ENCODE data around the gene SND1. TPM values are rescaled to one million over a fixed set of nuclear protein-coding genes. Genes with fewer than 3 reads are reported as not detected.

SND1 gene
- total RNA-seq, 4 donors from 2014 or later, result 70.8 to 141 (median 85.7) TPM

DNA sequence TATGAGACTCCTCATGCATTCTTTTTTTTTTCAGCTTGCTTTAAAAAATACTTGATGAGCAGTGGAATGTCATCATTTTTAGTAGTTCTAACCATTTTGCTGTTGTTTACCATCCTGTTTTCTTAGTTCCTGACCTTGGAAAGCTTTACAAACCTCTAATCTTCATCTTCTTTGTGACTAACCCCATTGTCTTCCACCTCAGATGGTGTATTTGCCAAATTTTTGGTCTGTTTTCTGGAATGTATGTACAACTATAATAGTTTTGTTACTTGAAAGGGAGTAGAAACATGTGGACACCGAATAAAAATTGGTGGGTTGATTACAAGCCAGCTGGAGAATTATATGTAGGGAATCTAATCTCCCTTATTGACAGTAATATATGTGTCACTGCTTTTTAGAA lies 172.7 kb downstream of the SND1 start:
- no peaks in the 10 kb centered on the region for H3K27me3 ChIP-seq

DNA sequence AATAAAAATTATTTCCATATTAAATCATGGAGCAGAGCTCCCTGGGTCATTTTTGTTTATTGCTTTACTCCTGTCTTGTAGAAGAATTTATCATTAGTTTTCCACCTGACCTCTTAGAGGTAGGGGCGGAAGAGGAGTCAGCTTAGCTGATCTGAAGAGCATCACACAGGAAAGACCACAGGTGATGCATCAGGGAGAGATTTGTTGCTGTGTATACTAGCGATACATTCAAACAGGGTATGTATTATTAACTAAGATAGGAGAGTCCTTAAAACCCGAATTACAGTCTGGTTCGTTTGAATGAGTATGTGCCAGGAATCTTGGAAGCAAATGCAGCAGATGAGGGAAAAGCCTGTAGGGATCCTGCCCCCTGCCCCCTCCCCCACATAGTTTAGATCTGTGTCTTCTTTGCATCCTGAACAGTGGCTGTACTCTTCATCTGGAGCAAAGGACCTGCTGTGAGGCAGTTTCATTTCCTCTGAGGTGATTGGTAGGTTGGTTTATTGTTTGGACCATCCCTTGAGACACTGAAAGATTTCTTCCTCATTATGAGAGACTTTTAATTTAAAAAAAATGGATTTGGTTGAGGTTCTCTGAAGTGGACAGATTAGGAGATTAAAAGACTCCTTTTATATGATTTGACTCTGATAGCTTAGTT lies 177.0 kb downstream of the SND1 start:
- Histone ChIP-seq H3K27ac (no peak overlapping the region), H3K4me1 (peaks cover 0 to 5% (median 0%) of the 10 kb centered on the region in 4 donors), H3K36me3 (no peaks in the 10 kb centered on the region), H3K9me3 (no peaks in the 10 kb centered on the region), H3K27me3 (no peaks in the 10 kb centered on the region), H3K4me3 (no peak overlapping the region)
- WGBS, 2 donors, result 72 to 74% methylated on average over 4 of the region's 4 CpGs
- TF ChIP-seq POLR2A (IDR thresholded peaks at IDR 0.05) (no peak), EP300 (IDR thresholded peaks at IDR 0.05) (no peak)
- TF ChIP-seq, protein P1, sequence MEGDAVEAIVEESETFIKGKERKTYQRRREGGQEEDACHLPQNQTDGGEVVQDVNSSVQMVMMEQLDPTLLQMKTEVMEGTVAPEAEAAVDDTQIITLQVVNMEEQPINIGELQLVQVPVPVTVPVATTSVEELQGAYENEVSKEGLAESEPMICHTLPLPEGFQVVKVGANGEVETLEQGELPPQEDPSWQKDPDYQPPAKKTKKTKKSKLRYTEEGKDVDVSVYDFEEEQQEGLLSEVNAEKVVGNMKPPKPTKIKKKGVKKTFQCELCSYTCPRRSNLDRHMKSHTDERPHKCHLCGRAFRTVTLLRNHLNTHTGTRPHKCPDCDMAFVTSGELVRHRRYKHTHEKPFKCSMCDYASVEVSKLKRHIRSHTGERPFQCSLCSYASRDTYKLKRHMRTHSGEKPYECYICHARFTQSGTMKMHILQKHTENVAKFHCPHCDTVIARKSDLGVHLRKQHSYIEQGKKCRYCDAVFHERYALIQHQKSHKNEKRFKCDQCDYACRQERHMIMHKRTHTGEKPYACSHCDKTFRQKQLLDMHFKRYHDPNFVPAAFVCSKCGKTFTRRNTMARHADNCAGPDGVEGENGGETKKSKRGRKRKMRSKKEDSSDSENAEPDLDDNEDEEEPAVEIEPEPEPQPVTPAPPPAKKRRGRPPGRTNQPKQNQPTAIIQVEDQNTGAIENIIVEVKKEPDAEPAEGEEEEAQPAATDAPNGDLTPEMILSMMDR (IDR thresholded peaks at IDR 0.05), result no peak
- no peak for DNase-seq (ENCODE audit: low spot score in 2 of 2)

More for the DNA sequence above, 172.7 kb downstream of the SND1 start:
- Histone ChIP-seq H3K36me3 (no peaks in the 10 kb centered on the region), H3K27ac (no peak overlapping the region), H3K4me1 (peaks cover 0 to 19% (median 2%) of the 10 kb centered on the region in 4 donors), H3K9me3 (no peaks in the 10 kb centered on the region), H3K4me3 (no peak overlapping the region)
- TF ChIP-seq POLR2A (IDR thresholded peaks at IDR 0.05) (no peak), EP300 (IDR thresholded peaks at IDR 0.05) (no peak)
- TF ChIP-seq, protein P1 (IDR thresholded peaks at IDR 0.05), result no peak
- WGBS, 2 donors, result 16 to 29% methylated on average over 1 of the region's 1 CpG
- DNase-seq (ENCODE audit: low spot score in 2 of 2), result no peak

- Histone ChIP-seq H3K4me3 (no peak overlapping the region), H3K4me1 (no peaks in the 10 kb centered on the region), H3K9me3 (no peaks in the 10 kb centered on the region), H3K36me3 (no peaks in the 10 kb centered on the region), H3K27me3 (no peaks in the 10 kb centered on the region), H3K27ac (no peak overlapping the region)
- WGBS, 2 donors, result 69% methylated on average over 5 of the region's 5 CpGs
- DNase-seq (ENCODE audit: low spot score in 2 of 2), result no peak
- no peak for TF ChIP-seq EP300 (IDR thresholded peaks at IDR 0.05)
- TF ChIP-seq, protein P1 (IDR thresholded peaks at IDR 0.05), result no peak
- TF ChIP-seq POLR2A (IDR thresholded peaks at IDR 0.05), result no peak
These were observed 179.6 kb downstream of the SND1 start for GRCh38 chr7:127831318-127832219.

DNA sequence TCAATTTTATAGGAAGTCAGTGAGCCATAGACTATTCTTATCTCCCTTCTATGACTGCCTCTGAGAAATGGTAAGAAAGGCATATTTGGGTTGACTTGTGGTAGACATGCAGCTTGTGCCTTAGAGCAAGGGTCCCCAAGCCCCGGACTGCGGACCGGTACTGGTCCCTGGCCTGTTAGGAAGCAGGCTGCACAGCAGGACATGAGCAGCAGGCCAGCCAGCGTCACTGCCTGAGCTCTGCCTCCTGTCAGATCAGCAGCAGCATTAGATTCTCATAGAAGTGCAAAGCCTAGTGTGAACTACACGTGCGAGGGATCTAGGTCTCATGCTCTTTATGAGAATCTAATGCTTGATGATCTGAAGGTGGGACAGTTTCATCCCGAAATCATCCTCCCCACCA lies 180.6 kb downstream of the SND1 start:
- H3K9me3 ChIP-seq, result peaks cover 0 to 7% (median 0%) of the 10 kb centered on the region in 4 donors
- no peak overlapping the region for H3K4me3 ChIP-seq
- WGBS, 2 donors, result 90 to 100% methylated on average over 7 of the region's 7 CpGs
- no peak for DNase-seq (ENCODE audit: low spot score in 2 of 2)
- no peaks in the 10 kb centered on the region for H3K4me1 ChIP-seq
- TF ChIP-seq, protein P1 (IDR thresholded peaks at IDR 0.05), result no peak
- TF ChIP-seq POLR2A (IDR thresholded peaks at IDR 0.05) (no peak), EP300 (IDR thresholded peaks at IDR 0.05) (no peak)
- H3K27me3 ChIP-seq, result no peaks in the 10 kb centered on the region
- no peaks in the 10 kb centered on the region for H3K36me3 ChIP-seq
- H3K27ac ChIP-seq, result no peak overlapping the region

DNA sequence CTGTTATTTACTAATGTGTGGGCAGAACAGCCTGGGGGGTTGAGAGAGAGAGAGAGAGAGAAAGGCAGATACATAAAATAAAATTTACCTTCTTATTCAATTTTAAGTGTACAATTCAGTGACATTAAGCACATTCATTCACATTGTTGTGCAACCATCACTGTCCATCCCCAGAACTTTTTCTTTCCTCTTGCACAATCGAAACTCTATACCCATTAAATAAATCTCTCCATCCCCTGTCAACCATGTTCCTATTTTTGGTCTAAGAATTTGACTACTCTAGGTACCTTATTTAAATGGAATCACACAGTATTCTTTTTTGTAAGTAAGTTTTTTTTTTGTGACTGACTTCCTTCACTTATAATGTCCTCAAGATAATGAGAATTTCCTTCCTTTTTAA lies 181.6 kb downstream of the SND1 start:
- no peaks in the 10 kb centered on the region for H3K27me3 ChIP-seq
- H3K36me3 ChIP-seq, result no peaks in the 10 kb centered on the region
- whole genome bisulfite sequencing, 2 donors, result 82 to 86% methylated on average over 1 of the region's 1 CpG
- DNase-seq (ENCODE audit: low spot score in 2 of 2), result no peak
- TF ChIP-seq EP300 (IDR thresholded peaks at IDR 0.05), result no peak
- TF ChIP-seq POLR2A (IDR thresholded peaks at IDR 0.05), result no peak
- TF ChIP-seq, protein P1 (IDR thresholded peaks at IDR 0.05), result no peak
- no peak overlapping the region for H3K27ac ChIP-seq
- H3K4me1 ChIP-seq, result no peaks in the 10 kb centered on the region
- H3K9me3 ChIP-seq, result peaks cover 0 to 12% (median 0%) of the 10 kb centered on the region in 4 donors
- no peak overlapping the region for H3K4me3 ChIP-seq
